Anterior cingulate cortex (tissue), 58 donors: ENCODE data around the gene FXYD4.
A peak's percentile ranks its signal among the peaks of the same experiment; 100 is the strongest.
"Not testable (repeated sequence)": the region's sequence is repeated elsewhere in the genome, so short reads cannot be mapped to it uniquely, and the experiment has no call there.

Experiments used
- DNase-seq, 58 donors: peaks; one replicate each; lab custom pipeline; 2025; lab: John Stamatoyannopoulos, UW

Gene FXYD4

GRCh38 chr10:43371418-43371817 lies at the start of gene FXYD4:
FXYD4 (plus strand) TSS chr10:43371636; CDS start chr10:43373747, 2,111 bp downstream.
- DNase-seq = peak in 1 of 58 donors; percentile 16

DNA sequence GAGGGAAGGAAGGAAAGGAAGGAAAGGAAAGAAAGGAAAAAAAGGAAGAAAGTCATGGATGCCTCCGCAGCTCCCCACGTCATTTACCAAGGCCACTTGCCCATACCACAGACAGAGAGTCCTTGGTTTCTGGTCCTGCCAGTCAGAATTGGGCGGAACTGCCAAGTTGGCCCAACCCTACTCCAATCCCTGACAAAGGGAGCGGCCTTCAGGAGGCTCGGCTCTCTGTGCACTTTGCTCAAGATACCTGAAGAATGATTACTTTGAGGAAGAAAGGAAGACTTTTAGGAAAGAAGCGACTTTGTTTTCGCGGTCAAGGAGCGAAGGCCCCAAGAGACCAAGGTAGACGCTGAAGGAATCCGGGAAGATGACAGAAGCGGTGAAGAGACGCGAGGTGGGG lies 49.1 kb upstream of the FXYD4 start:
- DNase-seq = peak in 23 of 58 donors; percentile 19 to 75 (median 41)

- peak; percentile 45 to 97 (median 90) for DNase-seq
These were observed 48.7 kb upstream of the FXYD4 start for GRCh38 chr10:43322769-43323168.

DNA sequence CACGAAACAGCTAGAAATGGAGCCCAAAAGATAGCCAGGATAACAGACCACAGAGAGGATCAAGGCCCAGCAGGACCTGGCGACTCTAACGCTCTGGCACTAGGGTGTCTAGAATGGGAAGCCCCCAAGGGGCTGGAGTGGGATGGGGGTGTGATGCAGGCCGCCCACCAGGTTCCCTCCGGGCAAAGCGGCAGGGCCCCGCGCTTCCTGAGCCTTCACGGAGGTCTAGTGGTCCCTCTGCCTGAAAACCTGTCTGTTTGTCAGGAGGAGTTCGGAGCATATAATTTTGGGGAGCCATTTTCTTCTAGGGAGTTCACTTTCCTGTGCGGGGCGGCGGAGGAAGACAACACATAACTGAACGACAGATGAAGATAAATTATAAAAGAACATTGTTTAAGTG lies 48.2 kb upstream of the FXYD4 start:
- no peak for DNase-seq

DNA sequence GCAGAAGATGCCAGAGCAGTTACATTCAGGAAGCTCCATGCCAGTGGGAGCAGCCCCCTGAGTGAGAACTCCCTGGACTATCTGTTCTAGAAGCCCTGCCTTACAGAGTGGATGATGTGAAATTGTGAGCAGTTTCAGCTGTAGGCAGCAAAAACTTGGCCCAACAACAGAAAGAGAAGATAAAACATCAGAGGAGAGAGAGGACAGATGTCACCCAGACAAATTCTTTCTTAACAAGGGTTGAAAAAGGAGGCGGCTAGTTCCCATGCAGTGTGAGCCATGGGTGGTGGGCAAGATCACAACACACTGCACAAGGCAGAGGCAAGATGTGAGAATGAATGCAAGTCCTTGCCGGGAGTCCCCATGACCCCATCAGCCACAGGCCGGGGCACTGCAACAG lies 46.6 kb upstream of the FXYD4 start:
- DNase-seq = no peak

DNA sequence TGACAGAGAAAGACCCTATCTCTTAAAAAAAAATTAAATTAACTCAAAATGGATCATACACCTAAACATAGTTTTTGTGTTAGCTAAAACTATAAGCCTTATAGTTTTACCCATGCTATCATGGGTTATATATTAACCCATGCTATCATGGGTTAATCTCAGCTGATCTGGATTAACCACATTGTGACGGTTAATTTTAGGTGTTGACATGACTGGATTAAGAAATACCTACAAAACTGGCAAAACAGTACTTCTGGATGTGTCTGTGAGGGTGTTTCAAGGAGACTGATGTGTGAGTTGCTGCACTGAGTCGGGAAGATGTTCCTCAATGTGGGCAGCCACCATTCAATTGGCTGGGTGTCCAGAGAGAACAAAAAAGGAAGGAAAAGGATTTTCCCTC lies 44.3 kb upstream of the FXYD4 start:
- DNase-seq = no peak

- DNase-seq = no peak
These were observed 43.5 kb upstream of the FXYD4 start for GRCh38 chr10:43327986-43328385.

DNA sequence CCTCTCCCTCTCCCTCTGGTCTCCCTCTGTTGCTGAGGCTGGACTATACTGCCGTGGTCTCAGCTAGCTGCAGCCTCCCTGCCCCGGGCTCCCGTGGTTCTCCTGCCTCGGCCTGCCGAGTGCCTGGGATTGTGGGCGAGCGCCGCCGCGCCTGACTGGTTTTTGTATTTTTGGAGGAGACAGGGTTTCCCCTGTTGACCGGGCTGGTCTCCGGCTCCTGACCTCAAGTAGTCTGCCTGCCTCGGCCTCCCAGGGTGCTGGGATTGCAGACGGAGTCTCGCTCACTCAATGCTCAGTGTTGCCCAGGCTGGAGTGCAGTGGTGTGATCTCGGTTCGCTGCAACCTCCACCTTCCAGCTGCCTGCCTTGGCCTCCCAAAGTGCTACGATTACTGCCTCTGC lies 42.6 kb upstream of the FXYD4 start:
- DNase-seq = not testable (repeated sequence)

DNA sequence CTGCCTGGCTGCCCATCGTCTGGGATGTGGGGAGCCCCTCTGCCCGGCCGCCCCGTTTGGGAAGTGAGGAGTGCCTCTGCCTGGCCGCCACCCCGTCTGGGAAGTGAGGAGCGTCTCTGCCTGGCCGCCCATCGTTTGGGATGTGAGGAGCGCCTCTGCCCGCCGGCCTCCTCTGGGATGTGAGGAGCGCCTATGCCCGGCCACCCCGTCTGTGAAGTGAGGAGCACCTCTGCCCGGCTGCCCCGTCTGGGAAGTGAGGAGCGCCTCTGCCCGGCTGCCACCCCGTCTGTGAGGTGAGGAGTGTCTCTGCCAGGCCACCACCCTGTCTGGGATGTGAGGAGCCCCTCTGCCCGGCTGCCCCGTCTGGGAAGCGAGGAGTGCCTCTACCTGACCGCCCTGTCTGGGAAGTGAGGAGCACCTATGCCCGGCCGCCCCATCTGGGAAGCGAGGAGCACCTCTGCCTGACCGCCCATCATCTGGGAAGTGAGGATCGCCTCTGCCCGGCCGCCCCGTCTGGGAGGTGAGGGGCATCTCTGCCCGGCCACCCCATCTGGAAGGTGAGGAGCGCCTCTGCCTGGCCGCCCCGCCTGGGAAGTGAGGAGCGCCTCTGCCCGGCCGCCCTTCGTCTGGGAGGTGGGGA lies 42.1 kb upstream of the FXYD4 start:
- DNase-seq = not testable (repeated sequence)

- DNase-seq = not testable (repeated sequence)
These were observed 41.2 kb upstream of the FXYD4 start for GRCh38 chr10:43330049-43330823.

- not testable (repeated sequence) for DNase-seq
These were observed 40.7 kb upstream of the FXYD4 start for GRCh38 chr10:43330824-43331127.

GRCh38 chr10:43333653-43334052 lies 37.8 kb upstream of the FXYD4 start:
- DNase-seq = no peak

DNA sequence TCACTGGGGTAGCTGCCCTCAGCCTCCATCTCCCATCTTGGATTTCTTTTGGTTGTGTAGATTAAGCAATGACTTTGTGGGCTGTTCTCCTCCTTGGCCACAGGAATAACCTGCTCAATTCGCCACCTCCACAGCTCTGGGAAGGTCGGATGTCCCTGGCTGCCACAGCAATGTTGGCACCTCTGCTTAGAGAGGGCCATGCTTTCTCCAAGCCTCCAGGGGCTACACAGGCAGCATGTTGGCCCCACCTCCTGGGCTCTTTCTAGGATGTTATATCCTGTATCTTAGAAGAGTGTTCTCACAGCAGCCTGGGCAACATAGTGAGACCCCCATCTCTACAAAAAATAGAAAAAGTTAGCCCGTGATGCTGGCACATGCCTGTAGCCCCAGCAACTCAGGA lies 35.4 kb upstream of the FXYD4 start:
- DNase-seq = no peak

GRCh38 chr10:43336641-43337318 lies 34.7 kb upstream of the FXYD4 start:
- DNase-seq = no peak

- not testable (repeated sequence) for DNase-seq
These were observed 33.9 kb upstream of the FXYD4 start for GRCh38 chr10:43337536-43337935.

DNA sequence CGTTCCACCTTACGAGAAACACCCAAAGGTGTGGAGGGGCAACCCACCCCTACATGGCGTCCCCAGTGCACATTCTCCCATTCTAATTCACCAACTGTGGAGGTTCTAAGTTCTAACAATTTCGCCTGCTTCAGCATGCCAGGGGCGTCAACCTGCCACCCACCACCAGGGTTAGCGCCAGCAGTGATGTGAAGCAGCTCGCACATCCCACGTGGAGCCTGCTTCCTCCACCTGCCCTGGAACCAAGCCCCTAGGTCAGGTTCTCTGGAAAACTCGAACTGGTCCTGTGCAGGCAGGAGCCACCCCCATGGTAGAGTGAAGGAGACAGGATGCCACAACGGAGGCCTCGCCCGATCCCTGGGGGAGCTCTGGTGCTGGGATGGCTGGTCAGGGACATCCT lies 33.3 kb upstream of the FXYD4 start:
- DNase-seq = no peak

- DNase-seq = no peak
These were observed 32.3 kb upstream of the FXYD4 start for GRCh38 chr10:43339136-43339535.

- DNase-seq = no peak
These were observed 31.3 kb upstream of the FXYD4 start for GRCh38 chr10:43340101-43340500.

DNA sequence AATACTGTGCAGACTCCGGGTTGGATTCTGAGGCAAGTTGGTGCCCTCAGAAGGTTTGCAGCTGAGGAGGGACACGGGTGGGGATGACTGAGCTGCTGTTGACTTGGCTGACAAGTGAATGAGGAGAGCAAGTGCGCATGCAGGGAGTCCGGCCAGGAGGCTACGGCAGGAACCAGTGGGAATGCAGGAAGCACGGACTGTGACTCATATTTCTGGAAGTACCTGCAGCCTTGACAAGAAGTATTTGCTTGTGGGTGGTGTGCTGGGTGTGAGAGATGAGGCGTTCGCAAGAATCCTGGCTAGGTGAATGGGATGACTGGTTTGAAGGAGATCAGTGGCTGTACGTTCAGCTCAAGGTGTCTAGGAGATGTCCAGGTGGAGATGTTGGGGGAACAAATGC lies 30.8 kb upstream of the FXYD4 start:
- peak in 2 of 58 donors; percentile 5 to 49 for DNase-seq

- DNase-seq = no peak
These were observed 30.0 kb upstream of the FXYD4 start for GRCh38 chr10:43341450-43341849.

DNA sequence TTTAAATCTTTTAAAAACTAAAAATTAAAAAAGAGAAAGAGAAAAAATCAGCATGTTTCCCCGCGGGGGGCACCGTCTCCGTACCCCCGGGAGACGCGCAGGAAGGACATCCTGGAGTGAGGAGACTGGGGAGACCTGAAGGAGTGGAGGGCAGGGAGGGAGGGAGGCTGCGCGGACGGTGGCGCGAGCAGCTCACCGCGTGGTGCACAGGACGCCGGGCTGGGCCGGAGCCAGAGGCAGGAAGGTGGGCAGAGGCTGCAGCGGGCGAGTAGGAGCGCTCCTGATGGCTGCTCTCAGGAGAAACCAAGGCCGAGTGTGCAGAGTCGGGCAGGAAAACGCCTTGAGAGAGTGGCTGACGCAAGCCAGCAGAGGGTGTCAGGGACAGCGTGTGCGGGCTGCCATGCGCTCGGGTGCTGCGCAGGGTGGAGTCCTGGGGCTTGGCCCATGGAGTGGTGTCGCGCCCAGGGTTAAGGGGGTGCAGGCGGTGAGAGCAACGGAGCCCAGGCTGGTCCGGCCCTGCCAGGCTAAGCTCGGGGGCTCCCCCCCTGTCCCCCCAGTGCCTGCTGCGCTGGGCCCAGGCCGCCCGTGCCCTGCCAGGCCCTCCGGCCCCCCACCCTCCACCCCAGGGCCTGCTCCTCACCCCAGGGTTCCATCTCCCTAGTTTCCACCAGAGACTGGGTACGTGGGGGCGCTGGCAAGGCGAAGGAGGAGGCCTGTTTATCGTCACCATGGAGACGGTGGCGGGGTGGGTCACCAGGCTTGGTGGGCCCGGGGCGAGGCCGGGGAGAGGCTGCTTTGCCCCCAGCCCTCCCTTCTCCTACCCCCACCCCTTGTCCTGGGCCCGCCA lies 28.9 kb upstream of the FXYD4 start:
- DNase-seq = no peak
